RWPE2 (cell line): ENCODE results near the gene MARK2.
A peak's percentile ranks its signal among the peaks of the same experiment; 100 is the strongest.

Source experiments
- ATAC-seq: fragments of 200-7000 bp; cut with Tn5 transposase; 3 replicates; pipeline ENCODE4 v1.9.1; 2021; ENCODE audit warnings: low read depth
- DNase-seq: peaks from one replicate; pipeline ENCODE4 v3.0.0-alpha.2; 2020; ENCODE audit warnings: low spot score
- H3K27ac ChIP-seq: fragments of 450-650 bp; 2 replicates; pipeline ENCODE4 v1.5.1; 2017; ENCODE audit warnings: mild to moderate bottlenecking; ENCODE audit not compliant: poor library complexity, severe bottlenecking
- H3K27me3 ChIP-seq: fragments of 250-450 bp; sonication (Bioruptor Pico); 2 replicates; pipeline ENCODE4 v1.5.1; 2021; ENCODE audit warnings: mild to moderate bottlenecking, moderate library complexity; ENCODE audit not compliant: insufficient read depth, poor library complexity, severe bottlenecking
- H3K36me3 ChIP-seq: fragments of 250-450 bp; sonication (Bioruptor Pico); 2 replicates; pipeline ENCODE4 v1.5.1; 2020; ENCODE audit warnings: low read depth, mild to moderate bottlenecking, moderate library complexity
- H3K4me1 ChIP-seq: fragments of 250-450 bp; sonication (Bioruptor Pico); 2 replicates; pipeline ENCODE4 v1.5.1; 2021; ENCODE audit warnings: mild to moderate bottlenecking, moderate library complexity; ENCODE audit not compliant: insufficient read depth, poor library complexity, severe bottlenecking
- H3K4me3 ChIP-seq: fragments of 250-450 bp; sonication (Bioruptor Pico); 2 replicates; pipeline ENCODE4 v1.5.1; 2021; ENCODE audit warnings: mild to moderate bottlenecking, moderate library complexity; ENCODE audit not compliant: severe bottlenecking
- H3K9me3 ChIP-seq: fragments of 250-450 bp; sonication (Bioruptor Pico); 2 replicates; pipeline ENCODE4 v1.5.1; 2021; ENCODE audit warnings: mild to moderate bottlenecking, moderate library complexity; ENCODE audit not compliant: severe bottlenecking
- TF ChIP-seq, protein P1 (sequence below): fragments of 450-650 bp; IDR thresholded peaks from one replicate; pipeline ENCODE4 v1.5.1; 2017; ENCODE audit warnings: mild to moderate bottlenecking, moderate library complexity; ENCODE audit not compliant: poor library complexity, severe bottlenecking

Gene MARK2

DNA sequence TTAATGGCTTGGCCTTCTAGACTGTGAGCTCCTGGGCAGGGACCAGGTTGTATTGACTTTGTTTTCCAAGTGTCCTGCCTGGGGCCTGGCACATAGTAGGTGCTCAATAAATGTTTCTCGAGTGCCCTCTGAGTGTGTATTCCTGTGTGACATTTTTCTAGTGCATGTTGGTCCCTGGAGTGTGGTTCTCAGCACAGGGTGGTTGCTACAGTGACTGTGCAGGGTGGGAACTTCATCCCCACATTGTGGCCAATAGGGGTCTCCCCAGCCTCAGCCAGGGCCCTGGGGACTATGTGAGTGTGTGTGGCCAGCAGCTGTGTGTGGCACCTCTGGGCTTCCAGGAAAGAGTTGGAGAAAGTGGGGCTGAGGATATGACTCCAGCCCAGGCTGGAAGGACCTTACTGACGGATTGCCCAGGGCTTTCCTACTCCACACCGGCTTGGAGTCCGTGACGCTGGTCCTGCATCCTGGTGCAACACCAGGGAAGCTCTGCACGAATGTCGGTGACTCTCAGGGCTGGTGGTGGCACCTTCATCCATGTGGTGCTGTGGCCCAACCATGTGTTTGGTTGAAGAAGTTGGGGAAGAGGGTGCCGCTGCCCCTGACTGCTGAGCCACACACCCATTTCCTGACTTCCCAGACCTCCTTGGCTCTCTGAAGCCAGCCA is 9.0 kb upstream of the MARK2 start:
- Histone ChIP-seq H3K36me3 (peaks cover 18% of the 10 kb centered on the region), H3K9me3 (no peaks in the 10 kb centered on the region)
- ATAC-seq = peak; percentile 48

GRCh38 chr11:63831326-63831725 is 7.6 kb upstream of the MARK2 start:
- Histone ChIP-seq H3K4me1 (no peaks in the 10 kb centered on the region), H3K36me3 (peaks cover 7% of the 10 kb centered on the region), H3K27me3 (no peaks in the 10 kb centered on the region), H3K9me3 (no peaks in the 10 kb centered on the region), H3K27ac (no peak overlapping the region), H3K4me3 (no peak overlapping the region)
- TF ChIP-seq, protein P1, sequence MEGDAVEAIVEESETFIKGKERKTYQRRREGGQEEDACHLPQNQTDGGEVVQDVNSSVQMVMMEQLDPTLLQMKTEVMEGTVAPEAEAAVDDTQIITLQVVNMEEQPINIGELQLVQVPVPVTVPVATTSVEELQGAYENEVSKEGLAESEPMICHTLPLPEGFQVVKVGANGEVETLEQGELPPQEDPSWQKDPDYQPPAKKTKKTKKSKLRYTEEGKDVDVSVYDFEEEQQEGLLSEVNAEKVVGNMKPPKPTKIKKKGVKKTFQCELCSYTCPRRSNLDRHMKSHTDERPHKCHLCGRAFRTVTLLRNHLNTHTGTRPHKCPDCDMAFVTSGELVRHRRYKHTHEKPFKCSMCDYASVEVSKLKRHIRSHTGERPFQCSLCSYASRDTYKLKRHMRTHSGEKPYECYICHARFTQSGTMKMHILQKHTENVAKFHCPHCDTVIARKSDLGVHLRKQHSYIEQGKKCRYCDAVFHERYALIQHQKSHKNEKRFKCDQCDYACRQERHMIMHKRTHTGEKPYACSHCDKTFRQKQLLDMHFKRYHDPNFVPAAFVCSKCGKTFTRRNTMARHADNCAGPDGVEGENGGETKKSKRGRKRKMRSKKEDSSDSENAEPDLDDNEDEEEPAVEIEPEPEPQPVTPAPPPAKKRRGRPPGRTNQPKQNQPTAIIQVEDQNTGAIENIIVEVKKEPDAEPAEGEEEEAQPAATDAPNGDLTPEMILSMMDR = no peak
- ATAC-seq = no peak
- no peak for DNase-seq

More for the DNA sequence above, 9.0 kb upstream of the MARK2 start:
- H3K4me3 ChIP-seq = no peak overlapping the region
- DNase-seq = no peak
- TF ChIP-seq, protein P1 = peak; percentile 23
- no peaks in the 10 kb centered on the region for H3K4me1 ChIP-seq
- no peaks in the 10 kb centered on the region for H3K27me3 ChIP-seq
- H3K27ac ChIP-seq = no peak overlapping the region

DNA sequence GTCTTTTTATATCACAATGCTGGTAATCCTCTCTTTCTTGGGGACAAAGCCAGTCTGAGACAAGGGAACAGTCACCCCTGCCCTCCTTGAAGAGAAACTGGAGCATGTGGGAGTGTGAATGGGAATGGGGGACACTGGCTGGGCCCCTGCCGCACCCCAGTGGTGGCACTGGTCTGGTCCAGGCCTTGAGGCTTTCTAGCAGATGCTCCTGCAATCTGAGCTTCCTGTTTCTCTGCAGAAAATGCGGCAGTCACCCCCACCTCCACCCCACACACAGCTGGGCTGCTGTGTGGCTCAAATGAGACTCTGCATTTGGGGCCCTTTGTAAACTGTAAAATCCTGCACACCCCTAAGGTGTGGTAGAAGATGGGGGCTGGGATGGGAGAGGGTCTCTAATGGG is 6.6 kb upstream of the MARK2 start:
- Histone ChIP-seq H3K27me3 (no peaks in the 10 kb centered on the region), H3K27ac (no peak overlapping the region), H3K4me3 (no peak overlapping the region), H3K36me3 (no peaks in the 10 kb centered on the region), H3K9me3 (no peaks in the 10 kb centered on the region), H3K4me1 (peaks cover under 1% of the 10 kb centered on the region)
- ATAC-seq (no peak), DNase-seq (no peak)
- TF ChIP-seq, protein P1 = no peak

DNA sequence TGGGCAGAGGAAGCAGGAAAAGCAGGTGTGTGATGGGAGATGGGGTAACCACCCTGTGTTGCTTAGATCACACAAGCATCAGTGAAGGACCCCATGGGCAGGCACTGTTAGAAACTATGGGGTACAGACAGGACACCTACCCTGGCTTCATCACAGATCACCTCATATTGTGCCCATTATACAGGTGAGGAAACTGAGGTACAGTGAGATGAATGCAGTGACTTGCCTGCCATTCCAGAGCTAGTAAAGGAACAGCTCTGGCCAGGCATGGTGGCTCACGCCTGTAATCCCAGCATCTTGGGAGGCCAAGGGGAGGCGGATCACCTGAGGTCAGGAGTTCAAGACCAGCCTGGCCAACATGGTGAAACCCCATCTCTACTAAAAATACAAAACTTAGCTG is 5.9 kb upstream of the MARK2 start:
- Histone ChIP-seq H3K27me3 (no peaks in the 10 kb centered on the region), H3K4me1 (peaks cover 7% of the 10 kb centered on the region), H3K36me3 (no peaks in the 10 kb centered on the region), H3K4me3 (no peak overlapping the region), H3K9me3 (no peaks in the 10 kb centered on the region), H3K27ac (no peak overlapping the region)
- DNase-seq (no peak), ATAC-seq (no peak)
- TF ChIP-seq, protein P1 = no peak

- Histone ChIP-seq H3K27ac (no peak overlapping the region), H3K4me3 (no peak overlapping the region), H3K27me3 (no peaks in the 10 kb centered on the region), H3K9me3 (no peaks in the 10 kb centered on the region), H3K4me1 (peaks cover 10% of the 10 kb centered on the region), H3K36me3 (no peaks in the 10 kb centered on the region)
- no peak for ATAC-seq
- TF ChIP-seq, protein P1 = no peak
- DNase-seq = no peak
Observed at GRCh38 chr11:63834535-63835157, 4.3 kb upstream of the MARK2 start.
